Mucosa of gallbladder (tissue), 1 donor: ENCODE measurements around the gene ACSF3. TPM values are rescaled to one million over a fixed set of nuclear protein-coding genes. Genes with fewer than 3 reads are reported as not detected.

Source experiments
- DNase-seq: peaks from one replicate; pipeline ENCODE4 v3.0.0-alpha.2; 2020; ENCODE audit warnings: low spot score
- total RNA-seq: library from RNA; stranded (reverse); gene quantifications from one replicate; pipeline ENCODE4 v1.2.1, GENCODE V29; 2021
- donor health status: DM: no; HTN: no; CAD: no.

Gene ACSF3
- total RNA-seq, 1 donor from 2014 or later: 63.4 TPM

DNA sequence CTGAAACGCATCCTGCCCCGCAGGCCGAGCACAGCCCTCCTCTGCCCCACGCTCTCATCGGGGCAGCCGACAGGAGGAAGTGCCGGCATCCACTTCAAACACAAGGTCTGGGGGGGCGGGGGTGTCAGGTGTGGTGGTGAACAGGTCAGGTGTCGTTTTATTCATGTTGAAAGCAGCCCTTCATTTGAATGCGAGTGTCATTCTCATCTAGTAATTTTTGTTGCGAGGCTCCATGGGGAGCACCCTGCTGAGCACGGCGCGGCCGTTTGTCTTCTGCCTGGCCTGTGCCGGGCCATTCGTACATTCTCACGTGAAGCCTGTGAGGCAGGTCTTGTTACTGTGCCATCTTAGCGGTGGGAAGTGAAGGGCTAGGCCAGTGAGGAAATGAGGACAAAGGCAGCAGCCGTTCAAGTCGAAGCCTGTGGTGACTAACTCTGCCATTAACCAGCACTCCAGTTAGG, 1.9 kb downstream of the ACSF3 start:
- DNase-seq: no peak

DNA sequence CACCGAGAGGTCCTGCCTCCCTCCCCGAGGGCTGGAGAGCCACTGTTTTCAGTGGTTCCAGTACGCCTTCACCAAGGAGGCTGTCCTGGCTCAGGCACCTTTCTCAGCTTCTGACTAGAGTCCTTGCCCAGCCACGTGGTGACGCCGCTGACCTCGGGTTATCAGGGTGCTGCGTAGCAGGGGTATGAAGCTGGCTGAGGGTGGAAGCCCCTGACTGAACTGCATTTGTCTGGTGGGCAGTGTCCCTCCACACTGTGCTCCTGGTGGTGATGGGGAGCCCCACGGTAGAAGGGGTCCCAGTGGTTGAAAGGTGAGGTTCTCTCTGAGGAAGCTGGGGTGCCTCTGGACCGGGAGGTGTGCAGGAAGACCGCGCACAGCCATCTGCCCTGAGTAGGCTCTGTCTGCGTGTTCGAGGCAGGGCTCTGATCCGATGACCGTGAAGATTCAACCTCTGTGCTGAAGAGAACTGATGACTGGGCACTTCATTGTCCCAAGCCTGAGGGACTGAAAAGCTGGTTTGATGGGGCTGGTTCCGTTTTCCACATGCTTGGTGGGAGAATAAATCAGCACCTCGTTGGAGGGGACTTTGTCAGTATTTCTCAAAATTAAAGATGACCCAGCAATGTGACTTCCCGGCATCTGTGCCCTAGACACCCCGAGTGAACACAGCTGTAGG, 2.5 kb downstream of the ACSF3 start:
- DNase-seq: no peak

DNA sequence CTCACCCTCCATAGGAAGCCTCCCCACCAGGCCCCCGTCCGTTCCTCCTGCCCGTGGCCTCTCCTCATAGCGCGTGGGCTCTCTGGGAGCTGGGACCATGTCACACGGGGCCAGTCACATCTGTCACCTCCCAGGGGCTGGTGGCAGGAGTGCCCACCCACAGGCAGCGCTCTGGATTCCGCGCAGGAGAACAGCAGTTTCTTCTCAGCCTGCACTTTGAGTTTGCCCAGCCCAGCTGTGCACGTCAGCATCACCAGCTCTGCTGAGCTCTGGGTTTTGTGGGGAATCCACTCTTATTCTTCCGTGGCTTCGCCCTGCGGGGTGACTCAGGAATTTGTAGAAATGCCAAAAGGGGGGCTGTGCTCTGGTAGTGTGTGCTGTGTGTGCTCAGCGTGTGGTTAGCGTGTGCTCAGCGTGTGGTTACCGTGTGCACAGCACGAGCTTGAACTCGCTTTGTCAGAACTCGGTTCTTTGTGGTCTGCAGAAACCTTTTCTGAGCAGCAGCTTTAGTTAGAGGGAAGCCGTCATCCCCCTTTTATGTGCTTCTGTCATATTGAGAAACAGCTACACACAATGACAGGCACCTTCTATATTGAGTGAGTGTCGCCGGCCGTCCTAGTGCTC, 3.2 kb downstream of the ACSF3 start:
- DNase-seq: no peak

DNA sequence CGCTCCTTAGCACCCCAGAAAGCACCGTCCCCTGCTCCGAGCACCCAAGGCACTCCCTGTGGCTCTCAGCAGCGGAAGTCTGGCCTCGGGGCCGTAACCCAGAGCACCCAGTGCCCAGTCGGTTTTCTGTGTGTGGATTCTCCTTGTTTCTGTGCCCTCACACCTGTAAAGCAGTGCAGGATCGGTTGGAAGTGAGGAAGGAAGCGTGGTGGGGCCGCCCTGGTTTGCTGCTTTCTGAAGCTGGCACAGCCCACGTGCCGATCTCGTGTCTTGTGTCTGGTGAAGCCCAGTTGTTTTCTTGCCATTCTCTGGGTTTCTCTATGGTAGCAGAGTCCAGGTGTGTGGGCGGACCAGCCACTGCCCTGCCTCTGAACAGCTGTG, 3.7 kb downstream of the ACSF3 start:
- DNase-seq: no peak

DNA sequence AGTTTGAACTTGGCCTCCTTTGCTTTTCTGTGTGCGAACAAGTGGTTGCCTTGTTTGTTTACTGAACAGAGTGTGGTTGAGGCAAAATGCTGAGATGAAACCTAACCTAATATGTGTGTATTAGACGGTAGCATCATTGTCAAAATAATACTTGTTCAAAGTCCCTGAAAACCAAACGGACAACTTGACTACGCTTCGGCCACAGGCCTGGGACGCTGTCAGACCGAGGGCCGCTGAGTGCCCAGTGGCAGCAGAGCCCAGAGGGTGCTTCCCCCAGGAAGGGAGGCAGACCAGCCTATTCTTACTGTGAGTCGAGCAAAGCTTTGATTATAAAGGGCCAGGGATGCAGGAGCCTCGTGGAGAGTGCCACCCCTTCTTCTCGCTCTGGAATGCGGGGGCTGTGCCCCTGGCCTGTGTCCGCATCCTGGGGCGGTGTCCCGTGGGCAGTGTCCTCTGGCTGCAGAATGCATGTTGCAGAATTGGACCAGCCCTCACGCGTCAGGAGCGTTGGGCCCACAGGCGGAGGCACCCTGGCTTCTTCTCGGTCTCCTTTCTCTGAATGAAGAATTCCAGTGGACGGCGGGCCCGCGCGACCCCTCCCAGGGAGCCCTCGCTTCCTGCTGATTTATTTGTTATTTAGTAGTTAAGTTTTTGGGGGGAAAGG, 5.2 kb downstream of the ACSF3 start:
- DNase-seq: no peak

DNA sequence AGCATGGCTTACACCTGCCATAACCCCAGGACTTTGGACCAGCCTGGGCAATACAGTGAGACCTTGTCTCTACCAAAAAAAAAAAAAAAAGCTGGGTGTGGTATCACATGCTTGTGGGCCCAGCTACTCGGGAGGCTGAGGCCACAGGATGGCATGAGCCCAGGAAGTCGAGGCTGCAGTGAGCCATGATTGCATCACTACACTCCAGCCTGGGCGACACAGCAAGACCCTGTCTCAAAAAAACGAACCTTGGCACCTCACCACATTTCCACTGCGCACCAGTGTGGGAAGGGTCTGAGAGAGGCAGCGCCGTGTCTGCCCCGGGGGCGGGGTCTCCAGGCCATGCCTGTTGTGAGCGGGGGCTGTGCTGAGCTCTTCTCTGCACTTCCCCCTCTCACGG, 6.3 kb downstream of the ACSF3 start:
- DNase-seq: peak; percentile 50

DNA sequence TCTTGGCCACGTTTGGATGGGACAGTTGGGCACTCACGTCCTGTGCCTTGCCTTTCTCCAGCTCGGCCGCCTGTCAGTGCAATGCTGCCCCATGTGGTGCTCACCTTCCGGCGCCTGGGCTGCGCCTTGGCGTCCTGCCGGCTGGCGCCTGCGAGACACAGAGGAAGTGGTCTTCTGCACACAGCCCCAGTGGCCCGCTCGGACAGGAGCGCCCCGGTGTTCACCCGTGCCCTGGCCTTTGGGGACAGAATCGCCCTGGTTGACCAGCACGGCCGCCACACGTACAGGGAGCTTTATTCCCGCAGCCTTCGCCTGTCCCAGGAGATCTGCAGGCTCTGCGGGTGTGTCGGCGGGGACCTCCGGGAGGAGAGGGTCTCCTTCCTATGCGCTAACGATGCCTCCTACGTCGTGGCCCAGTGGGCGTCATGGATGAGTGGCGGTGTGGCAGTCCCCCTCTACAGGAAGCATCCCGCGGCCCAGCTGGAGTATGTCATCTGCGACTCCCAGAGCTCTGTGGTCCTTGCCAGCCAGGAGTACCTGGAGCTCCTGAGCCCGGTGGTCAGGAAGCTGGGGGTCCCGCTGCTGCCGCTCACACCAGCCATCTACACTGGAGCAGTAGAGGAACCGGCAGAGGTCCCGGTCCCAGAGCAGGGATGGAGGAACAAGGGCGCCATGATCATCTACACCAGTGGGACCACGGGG, 7.1 kb downstream of the ACSF3 start:
- no peak for DNase-seq

DNA sequence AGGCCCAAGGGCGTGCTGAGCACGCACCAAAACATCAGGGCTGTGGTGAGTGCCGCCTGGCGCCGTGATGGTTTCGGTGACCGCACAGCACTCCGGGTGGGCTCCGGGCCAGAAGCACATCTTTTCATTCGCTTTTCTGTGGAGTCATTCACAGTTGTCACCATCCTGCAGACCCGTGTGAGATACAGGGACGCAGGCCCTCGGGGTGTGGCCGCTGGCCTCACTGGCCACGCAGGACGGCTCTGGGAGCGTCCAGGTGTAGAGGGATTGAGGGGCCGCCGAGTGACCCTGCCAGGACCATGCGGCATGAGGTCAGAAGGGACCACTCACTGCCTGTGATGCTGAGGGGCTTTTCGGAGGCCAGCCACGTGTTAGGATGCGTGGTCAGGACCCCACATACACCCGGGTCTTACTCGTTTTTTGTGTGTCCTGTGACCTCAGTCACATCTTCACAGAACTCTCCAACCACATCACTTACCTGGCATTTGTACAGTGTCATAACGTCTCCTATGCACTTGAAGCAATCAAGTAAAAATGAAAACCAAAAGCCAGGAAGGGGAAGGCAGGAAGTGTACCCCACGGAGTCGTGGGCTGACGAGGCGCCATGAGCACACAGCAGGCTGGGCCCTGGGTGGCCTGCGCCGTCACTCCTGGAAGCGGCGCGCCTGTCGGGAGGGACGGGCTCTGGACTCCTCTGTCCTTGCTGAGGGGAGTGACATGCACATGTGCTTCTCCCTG, 7.8 kb downstream of the ACSF3 start:
- no peak for DNase-seq

DNA sequence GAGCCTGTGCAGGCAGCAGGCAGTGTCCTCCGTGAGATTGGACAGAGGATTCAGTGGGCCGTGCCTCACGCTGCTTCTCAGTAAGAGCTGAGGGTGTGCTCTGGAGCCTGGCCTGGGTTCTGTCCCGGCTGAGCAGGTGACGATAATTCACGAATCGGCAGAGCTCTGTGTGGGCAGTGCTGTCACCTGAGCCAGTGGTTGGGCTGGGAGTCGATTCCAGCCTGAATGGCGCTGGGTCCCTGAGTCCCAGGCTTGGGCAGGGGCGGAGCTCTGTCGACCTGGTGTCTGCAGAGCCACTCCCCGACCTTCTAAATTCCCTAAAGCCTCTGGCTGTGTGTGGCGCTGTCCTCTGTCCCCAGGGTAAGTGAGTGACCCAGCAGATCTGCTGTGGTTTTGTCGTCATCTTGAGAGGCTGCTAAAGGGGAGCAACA, 8.4 kb downstream of the ACSF3 start:
- DNase-seq: peak; percentile 40

DNA sequence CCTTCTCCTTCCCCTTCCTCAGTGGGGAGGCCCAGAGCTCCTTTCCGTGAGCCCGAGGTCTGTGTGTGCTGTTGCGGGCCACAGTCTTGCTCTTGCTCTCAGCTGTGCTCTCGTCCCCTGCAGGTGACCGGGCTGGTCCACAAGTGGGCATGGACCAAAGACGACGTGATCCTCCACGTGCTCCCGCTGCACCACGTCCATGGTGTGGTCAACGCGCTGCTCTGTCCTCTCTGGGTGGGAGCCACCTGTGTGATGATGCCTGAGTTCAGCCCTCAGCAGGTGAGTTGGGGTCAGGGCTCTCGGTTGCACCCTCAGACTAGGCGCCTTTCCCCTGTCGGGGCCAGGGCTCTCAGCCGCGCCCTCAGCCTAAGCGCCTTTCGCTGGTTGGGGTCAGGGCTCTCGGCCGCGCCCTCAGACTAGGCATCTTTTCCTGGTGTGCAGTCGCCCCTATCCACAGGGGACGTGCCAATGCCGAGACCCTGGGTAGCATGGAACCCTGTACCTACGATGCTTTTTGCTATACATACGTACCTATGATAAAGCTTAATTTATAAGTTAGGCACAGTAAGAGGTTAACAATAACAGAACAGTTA, 8.9 kb downstream of the ACSF3 start:
- DNase-seq: no peak

DNA sequence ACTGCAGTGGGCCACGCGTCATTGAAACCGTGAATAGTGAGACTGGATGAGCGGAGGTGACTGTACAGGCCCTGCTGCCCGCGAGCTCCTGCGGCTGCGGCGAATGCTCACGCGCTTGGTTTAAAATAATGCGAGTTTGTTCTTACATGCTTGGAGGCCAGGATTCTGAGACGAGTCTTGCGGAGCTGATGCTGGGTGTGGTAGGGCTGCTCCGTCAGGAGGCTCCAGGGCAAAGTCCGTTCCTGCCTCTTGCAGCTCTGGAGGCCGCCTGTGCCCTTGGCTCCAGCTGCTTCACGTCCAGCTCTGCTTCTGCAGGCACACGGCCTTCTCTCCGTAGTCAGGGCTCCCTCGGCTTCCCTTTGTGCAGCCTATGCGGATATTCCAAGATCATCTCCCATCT, 9.5 kb downstream of the ACSF3 start:
- peak; percentile 81 for DNase-seq

DNA sequence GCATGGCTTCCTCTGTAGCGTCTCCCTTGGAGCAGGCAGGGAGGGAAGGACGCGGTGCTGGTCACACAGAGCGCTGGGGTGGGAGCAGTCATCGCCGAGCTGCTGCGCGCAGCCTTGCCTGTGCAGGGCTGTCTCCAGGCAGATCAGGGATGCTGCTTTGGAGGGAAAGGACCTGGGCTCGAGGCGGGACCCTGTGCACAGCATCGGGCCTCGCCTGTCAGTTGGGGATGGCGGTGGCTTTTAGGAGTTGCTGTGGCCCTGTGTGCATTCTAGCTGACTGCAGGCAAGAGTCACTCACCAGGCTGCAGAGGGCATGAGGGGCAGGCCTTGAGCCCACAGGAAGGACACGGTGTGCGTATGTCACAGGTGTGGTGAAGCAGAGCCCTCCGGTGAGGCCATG, 10.1 kb downstream of the ACSF3 start:
- no peak for DNase-seq

DNA sequence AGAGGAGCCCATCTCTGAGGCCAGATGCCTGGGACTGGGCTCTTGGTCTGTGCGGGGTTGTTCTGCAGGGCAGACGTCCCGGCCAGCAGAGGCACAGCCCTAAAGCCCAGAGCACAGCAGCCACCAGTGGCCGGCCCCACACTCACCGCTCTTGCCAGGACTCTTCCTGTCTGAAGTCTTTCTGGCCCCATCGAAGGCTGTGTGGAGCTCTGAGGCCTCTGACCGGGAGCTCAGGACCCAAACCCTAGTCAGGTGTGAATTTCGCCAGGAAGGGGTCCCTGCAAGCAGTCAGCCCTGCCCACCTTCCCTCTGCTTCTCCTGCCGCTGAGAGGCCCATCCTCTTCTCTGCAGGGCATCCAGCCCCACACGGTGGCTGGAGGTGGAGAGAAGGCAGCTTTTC, 10.7 kb downstream of the ACSF3 start:
- DNase-seq: no peak

DNA sequence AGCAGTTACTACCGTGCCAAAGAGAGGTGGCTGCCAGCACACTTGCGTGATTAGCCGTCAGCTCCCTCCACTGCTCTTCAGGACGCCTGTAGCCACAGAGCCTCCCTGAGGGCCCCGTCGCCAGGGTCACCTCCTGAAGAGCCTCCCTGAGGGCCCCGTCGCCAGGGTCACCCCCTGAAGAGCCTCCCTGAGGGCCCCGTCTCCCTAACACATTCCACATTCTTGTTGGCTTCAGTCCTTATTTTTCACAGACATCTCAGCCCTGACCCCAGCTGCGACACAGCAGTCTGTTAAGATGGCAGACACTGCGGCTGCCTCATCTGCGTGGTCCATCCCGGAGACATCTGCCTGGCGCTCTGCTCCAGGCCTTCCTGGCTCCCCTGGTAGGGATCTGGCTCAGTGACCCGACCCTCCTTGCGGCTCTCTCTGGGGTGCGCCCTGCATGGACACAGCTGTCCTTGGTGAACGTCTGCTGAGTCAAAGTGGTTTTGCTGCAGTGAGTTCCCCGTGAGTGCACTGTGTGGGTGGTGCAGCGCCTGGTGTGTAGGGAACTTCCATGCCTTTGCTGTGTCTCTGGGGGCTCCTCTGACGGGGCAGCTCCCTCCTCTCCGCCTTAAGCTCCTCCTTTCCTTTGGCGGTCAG, 11.4 kb downstream of the ACSF3 start:
- DNase-seq: no peak

DNA sequence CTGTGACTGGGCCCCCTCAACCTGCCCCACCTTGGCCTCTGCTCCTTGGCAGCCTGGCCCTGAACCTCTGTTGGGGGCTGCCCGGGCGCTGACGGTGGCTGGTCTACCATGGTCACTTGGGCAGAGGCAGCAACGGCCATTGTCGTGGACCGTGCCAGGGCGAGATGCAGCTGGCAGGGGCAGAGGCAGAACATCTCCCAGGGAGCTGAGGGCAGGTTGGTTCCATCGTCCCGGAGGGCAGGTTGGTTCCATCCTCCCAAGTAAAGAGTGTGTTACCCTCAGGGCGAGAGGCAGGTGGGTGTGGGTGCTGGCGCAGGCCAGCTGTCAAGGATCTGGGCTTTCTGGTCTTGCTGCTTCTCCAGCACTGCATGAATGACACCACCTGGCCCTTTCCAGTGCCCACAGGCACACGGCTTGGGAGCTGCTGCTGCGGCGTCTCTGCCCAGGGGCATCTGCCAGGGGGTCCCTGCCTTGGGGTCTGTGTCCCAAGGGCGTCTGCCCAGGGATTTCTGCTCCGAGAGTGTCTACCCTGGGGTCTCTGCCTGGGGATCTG, 12.0 kb downstream of the ACSF3 start:
- no peak for DNase-seq

DNA sequence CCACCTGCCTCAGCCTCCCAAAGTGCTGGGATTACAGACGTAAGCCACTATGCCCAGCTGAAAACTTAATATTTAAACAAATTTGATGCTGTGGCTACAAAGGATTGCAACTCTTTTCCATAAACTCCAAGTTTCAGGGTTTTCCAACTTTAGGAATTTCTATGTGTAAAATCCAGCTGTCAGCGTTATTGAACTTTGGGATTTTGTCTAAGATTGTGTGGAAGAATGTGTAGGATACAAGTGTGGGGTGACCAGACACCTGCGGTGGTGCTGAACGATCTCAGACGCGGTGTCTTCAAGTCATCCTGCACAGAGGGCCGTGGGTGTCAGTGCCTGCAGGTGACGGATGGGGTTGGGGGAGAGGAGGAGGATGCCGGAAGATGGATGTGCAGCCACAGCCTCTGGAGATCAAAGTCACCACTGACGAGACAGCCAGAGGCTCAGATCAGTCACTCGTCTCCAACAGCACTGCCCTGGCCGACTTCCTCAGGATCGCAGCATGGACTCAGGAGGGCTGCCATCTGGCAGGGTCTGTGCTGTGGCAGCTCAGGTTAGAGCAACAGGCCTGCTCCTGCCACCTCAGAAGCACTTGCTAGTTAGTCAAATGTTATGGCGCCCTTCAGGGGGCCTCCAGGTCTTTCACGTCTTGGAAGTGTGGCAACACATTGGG, 13.0 kb downstream of the ACSF3 start:
- DNase-seq: no peak

DNA sequence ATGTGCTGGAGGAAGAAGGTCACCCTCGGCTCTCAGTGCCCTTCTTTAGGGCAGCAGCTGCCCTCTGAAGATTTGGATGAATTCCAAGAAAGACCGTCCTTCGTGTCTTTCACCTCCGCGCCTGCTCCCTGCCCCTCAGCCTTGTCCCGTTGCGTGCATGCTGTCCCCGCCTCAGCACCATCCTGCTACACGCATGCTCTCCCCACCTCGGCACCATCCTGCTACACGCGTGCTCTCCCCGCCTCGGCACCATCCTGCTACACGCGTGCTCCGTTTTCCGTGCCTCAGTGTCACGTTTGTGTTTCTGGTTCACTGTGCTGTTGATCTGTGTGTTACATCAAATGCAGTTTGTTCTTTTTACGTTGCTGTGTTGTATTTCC, 13.5 kb downstream of the ACSF3 start:
- no peak for DNase-seq

DNA sequence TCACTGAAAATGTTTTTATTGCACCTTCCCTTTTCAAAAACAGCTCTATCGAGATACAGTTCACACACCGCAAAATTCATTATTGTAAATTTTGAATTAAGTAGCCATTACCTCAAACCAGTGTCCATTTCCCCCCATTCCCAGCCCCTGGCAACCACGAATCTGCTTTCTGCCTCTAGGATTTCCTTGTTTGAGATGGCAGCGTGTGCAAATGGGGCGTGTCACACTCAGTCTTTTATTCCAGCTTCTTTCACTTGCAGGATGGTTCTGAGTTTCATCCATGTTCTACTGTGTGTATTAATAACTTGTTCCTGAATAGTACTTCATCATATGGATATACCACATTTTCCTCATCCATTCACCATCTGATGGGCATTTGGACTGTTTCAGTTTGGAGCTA, 14.8 kb downstream of the ACSF3 start:
- no peak for DNase-seq

DNA sequence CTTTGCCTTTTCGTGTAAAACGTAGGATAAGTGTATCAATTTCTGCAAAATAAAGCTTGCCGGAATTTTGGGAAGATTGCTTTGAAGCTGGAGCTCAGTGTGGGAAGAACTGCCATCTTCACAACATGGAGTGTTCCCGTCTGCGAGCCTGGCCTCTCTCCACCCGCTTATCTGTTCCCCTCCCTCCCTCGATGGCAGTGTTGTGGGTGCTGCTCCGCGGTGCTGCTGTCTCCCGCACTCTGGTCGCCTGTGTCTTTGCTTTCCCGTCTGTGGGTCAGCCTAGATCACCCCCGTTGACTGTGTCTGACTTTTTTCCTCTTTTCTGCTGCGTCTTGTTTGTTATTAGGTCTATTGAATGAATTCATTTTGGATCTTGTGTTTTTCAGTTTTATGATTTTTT, 17.0 kb downstream of the ACSF3 start:
- DNase-seq: no peak

DNA sequence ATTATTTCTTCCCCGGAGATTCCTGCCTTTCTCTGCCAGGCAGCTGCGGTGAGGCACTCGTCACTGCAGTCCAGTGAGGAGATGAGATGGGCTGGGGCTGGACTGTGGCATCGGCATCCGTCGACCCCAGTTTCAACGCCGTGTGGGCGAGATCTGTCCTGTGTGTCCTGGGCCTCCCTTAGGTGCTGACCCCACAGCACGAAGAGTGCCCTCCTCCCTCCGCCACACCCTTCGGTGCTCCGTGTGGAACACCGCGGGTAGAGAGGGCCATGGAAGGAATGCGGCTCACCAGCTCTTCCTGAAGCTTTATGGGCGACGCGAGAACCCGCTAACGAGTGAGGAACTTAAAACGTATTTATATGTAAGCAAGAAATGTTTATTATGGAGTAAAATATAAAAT, 17.6 kb downstream of the ACSF3 start:
- DNase-seq: no peak
